OCI-LY1 (cell line): Measurements from ENCODE around the gene CNTNAP5.

Experiments
- H2AFZ ChIP-seq: fragments of 200-600 bp; sonication (generic), shearing (Covaris generic); 2 replicates; pipeline ENCODE4 v1.6.0; 2014; ENCODE audit warnings: antibody characterized with exemption, mild to moderate bottlenecking, low read length
- H3F3A ChIP-seq: fragments of 200-600 bp; sonication (generic), shearing (Covaris generic); 2 replicates; pipeline ENCODE4 v1.6.0; 2014; ENCODE audit warnings: mild to moderate bottlenecking, antibody characterized with exemption, low read length, moderate library complexity; ENCODE audit not compliant: insufficient read depth
- H3K27ac ChIP-seq: fragments of 200-600 bp; sonication (generic); 2 replicates; pipeline ENCODE4 v1.5.1; 2014; ENCODE audit warnings: low read length, mixed run types, mild to moderate bottlenecking, low read depth; ENCODE audit not compliant: poor library complexity, severe bottlenecking
- H3K27me3 ChIP-seq: fragments of 200-600 bp; sonication (generic); 2 replicates; pipeline ENCODE4 v1.6.0; 2014; ENCODE audit warnings: antibody characterized with exemption, mild to moderate bottlenecking, low read length, moderate library complexity; ENCODE audit not compliant: insufficient read depth
- H3K36me3 ChIP-seq: fragments of 200-600 bp; sonication (generic); 2 replicates; pipeline ENCODE4 v1.6.1; 2014; ENCODE audit warnings: mild to moderate bottlenecking, antibody characterized with exemption, low read length, moderate library complexity, mixed read lengths; ENCODE audit not compliant: insufficient read depth
- H3K4me1 ChIP-seq: fragments of 200-600 bp; sonication (generic); 2 replicates; pipeline ENCODE4 v1.5.1; 2014; ENCODE audit warnings: mild to moderate bottlenecking, low read length, moderate library complexity; ENCODE audit not compliant: insufficient read depth, severe bottlenecking
- H3K4me2 ChIP-seq: fragments of 200-600 bp; sonication (generic), shearing (Covaris generic); 2 replicates; pipeline ENCODE4 v1.6.1; 2014; ENCODE audit warnings: low read length
- H3K4me3 ChIP-seq: fragments of 200-600 bp; sonication (generic); 2 replicates; pipeline ENCODE4 v1.5.1; 2014; ENCODE audit warnings: low read length, low read depth, mild to moderate bottlenecking, mixed read lengths; ENCODE audit not compliant: poor library complexity, severe bottlenecking
- H3K79me2 ChIP-seq: fragments of 200-600 bp; shearing (Covaris generic); 2 replicates; pipeline ENCODE4 v1.6.1; 2016; ENCODE audit warnings: mixed run types, low read length, mixed read lengths; ENCODE audit not compliant: insufficient read depth
- H3K9ac ChIP-seq: fragments of 200-600 bp; sonication (generic), shearing (Covaris generic); 2 replicates; pipeline ENCODE4 v1.6.1; 2014; ENCODE audit warnings: mild to moderate bottlenecking, low read length, mixed read lengths
- H3K9me2 ChIP-seq: fragments of 200-600 bp; sonication (generic), shearing (Covaris generic); 2 replicates; pipeline ENCODE4 v1.6.1; 2014; ENCODE audit warnings: low read depth, mild to moderate bottlenecking, low read length, mixed read lengths
- H3K9me3 ChIP-seq: fragments of 200-600 bp; shearing (Covaris generic); 2 replicates; pipeline ENCODE4 v1.6.1; 2014; ENCODE audit warnings: low read length, mixed read lengths
- H4K20me1 ChIP-seq: fragments of 200-600 bp; sonication (generic), shearing (Covaris generic); 2 replicates; pipeline ENCODE4 v1.6.0; 2016; ENCODE audit warnings: mild to moderate bottlenecking, low read length; ENCODE audit not compliant: insufficient read depth
- CTCF ChIP-seq: fragments of 200-600 bp; sonication (generic), shearing (Covaris generic); IDR thresholded peaks from 2 replicates; pipeline ENCODE4 v1.5.1; 2017; ENCODE audit warnings: mild to moderate bottlenecking, antibody characterized with exemption, low read length, moderate library complexity, mixed read lengths
- EZH2 ChIP-seq: fragments of 200-600 bp; sonication (generic), shearing (Covaris generic); IDR thresholded peaks from 2 replicates; pipeline ENCODE4 v1.8.0; 2017; ENCODE audit warnings: borderline replicate concordance, mixed run types, mild to moderate bottlenecking, antibody characterized with exemption, low read length, moderate library complexity, mixed read lengths

The CNTNAP5 gene

GRCh38 chr2:124824441-124824840, 799.4 kb downstream of the CNTNAP5 start:
- H3K79me2 ChIP-seq: no peaks in the 10 kb centered on the region
- H3K4me1 ChIP-seq: no peaks in the 10 kb centered on the region
- H4K20me1 ChIP-seq: no peaks in the 10 kb centered on the region
- no peaks in the 10 kb centered on the region for H3K36me3 ChIP-seq
- H3K9me2 ChIP-seq: no peaks in the 10 kb centered on the region
- no peak overlapping the region for H3K4me2 ChIP-seq
- H3K27me3 ChIP-seq: no peaks in the 10 kb centered on the region
- no peak overlapping the region for H3K9ac ChIP-seq
- H3K4me3 ChIP-seq: no peak overlapping the region
- H2AFZ ChIP-seq: no peak overlapping the region
- H3F3A ChIP-seq: no peaks in the 10 kb centered on the region
- no peak for TF ChIP-seq EZH2
- TF ChIP-seq CTCF: no peak
- no peak overlapping the region for H3K27ac ChIP-seq
- no peaks in the 10 kb centered on the region for H3K9me3 ChIP-seq

GRCh38 chr2:124832521-124832920, 807.4 kb downstream of the CNTNAP5 start:
- no peak overlapping the region for H3K27ac ChIP-seq
- H3K36me3 ChIP-seq: no peaks in the 10 kb centered on the region
- no peak overlapping the region for H3K4me3 ChIP-seq
- no peak overlapping the region for H3K9ac ChIP-seq
- no peaks in the 10 kb centered on the region for H4K20me1 ChIP-seq
- H3K27me3 ChIP-seq: no peaks in the 10 kb centered on the region
- H2AFZ ChIP-seq: no peak overlapping the region
- no peaks in the 10 kb centered on the region for H3F3A ChIP-seq
- 0 out of 2 replicates have a peak, but pooled peaks cover 2% of the 10 kb centered on the region for H3K9me3 ChIP-seq
- no peaks in the 10 kb centered on the region for H3K4me1 ChIP-seq
- no peaks in the 10 kb centered on the region for H3K9me2 ChIP-seq
- H3K4me2 ChIP-seq: no peak overlapping the region
- TF ChIP-seq CTCF: no peak
- no peak for TF ChIP-seq EZH2
- H3K79me2 ChIP-seq: no peaks in the 10 kb centered on the region

- Histone ChIP-seq H3K4me2 (no peak overlapping the region), H3K9ac (no peak overlapping the region), H3K36me3 (no peaks in the 10 kb centered on the region), H4K20me1 (no peaks in the 10 kb centered on the region), H3F3A (no peaks in the 10 kb centered on the region), H3K27me3 (no peaks in the 10 kb centered on the region), H3K9me2 (no peaks in the 10 kb centered on the region), H3K4me3 (no peak overlapping the region), H3K9me3 (0 out of 2 replicates have a peak, but pooled peaks cover 2% of the 10 kb centered on the region), H3K27ac (no peak overlapping the region), H3K4me1 (no peaks in the 10 kb centered on the region), H3K79me2 (no peaks in the 10 kb centered on the region), H2AFZ (no peak overlapping the region)
- TF ChIP-seq CTCF: no peak
- TF ChIP-seq EZH2: no peak
Observed at GRCh38 chr2:124834331-124834730, 809.2 kb downstream of the CNTNAP5 start.
